Caki2 (cell line): ENCODE data around the gene ZNF575. TPM values are rescaled to one million over a fixed set of nuclear protein-coding genes. Genes with fewer than 3 reads are reported as not detected.
"Not testable (repeated sequence)": the region's sequence is repeated elsewhere in the genome, so short reads cannot be mapped to it uniquely, and the experiment has no call there.

Source experiments
- DNase-seq: peaks from one replicate; pipeline ENCODE4 v3.0.0-alpha.2; 2015; ENCODE audit warnings: low read depth
- in situ Hi-C: cut with HindIII; loops from 2 replicates; pipeline ENCODE4 v1.10.0; 2016; ENCODE audit warnings: low sequenced_read_pairs, low pct_unique_long_range_greater_than_20kb, mixed read lengths
- total RNA-seq: library from RNA; depleted of rRNA; stranded (reverse); fragments of >200 nt; shearing (Covaris generic); gene quantifications from 2 replicates; pipeline ENCODE4 v1.2.3, GENCODE V29; 2014; ENCODE audit warnings: low replicate concordance

The ZNF575 gene
- total RNA-seq, 1 experiment from 2014 or later: not detected

DNA sequence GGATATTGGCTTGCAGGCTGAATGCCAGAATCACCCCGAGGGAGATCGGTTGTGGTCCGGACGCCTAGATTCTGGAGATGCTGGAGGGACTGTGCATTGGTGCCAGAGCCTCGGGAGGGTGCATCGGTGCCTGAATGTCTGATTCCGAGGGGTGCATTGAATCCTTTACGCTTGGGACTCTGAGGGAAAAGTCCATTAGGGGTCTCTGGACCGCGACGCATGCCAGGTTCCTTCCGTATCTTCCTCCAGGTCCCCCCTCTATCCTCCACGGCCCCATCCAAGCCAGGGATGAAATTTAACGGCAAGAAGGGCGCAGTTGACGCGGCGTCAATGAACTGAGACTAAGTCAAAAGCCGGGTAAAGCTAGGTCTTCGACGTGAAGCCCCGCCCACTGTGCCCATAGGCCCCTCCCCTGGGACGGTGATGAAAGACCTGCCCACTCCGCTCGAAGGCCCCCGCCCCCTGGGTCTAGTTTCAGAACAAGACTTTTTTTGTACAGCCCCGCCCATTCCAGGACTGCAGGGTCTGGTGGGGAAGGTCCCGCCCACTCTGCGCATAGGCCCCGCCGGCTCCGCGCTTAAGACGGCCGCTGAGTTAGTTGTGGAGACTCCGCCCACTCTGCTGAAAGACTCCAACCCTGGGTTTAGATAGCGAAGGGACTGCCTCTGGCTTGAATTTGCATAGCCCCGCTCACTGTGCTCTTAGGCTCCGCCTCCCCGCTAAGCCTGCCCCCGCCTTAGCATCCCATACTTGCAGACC is 737 bp downstream of the ZNF575 start:
- DNase-seq: peak; percentile 100
- in situ Hi-C loops: loop anchor here (25.0 kb wide), 1 partner anchor 96 kb away; no protein-coding TSS in a partner anchor

DNA sequence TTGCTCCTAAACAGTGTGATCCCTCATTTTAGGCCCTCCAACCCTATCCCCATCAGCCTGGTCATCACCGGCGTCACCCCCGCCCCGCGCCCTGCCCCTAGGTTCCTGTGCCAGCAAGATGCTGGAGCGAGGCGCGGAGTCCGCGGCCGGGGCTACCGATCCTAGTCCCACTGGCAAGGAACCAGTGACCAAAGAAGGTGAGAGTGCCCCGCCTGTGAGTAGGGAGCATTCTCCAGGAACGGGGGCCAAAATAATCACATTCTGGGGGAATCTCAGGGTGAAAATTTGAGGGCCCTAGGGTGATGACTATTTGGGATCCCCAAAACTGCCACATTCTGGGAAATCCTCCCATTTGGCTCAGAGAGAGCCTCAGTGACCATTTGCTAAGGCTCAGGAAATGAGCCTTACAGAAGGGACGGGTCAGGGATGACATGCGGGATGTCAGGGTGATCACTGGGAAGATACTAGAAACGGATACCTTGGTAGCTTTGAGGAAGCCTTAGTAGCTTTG is 1.4 kb downstream of the ZNF575 start:
- DNase-seq: no peak
- in situ Hi-C loops: loop anchor here (25.0 kb wide), 1 partner anchor 97 kb away; no protein-coding TSS in a partner anchor

DNA sequence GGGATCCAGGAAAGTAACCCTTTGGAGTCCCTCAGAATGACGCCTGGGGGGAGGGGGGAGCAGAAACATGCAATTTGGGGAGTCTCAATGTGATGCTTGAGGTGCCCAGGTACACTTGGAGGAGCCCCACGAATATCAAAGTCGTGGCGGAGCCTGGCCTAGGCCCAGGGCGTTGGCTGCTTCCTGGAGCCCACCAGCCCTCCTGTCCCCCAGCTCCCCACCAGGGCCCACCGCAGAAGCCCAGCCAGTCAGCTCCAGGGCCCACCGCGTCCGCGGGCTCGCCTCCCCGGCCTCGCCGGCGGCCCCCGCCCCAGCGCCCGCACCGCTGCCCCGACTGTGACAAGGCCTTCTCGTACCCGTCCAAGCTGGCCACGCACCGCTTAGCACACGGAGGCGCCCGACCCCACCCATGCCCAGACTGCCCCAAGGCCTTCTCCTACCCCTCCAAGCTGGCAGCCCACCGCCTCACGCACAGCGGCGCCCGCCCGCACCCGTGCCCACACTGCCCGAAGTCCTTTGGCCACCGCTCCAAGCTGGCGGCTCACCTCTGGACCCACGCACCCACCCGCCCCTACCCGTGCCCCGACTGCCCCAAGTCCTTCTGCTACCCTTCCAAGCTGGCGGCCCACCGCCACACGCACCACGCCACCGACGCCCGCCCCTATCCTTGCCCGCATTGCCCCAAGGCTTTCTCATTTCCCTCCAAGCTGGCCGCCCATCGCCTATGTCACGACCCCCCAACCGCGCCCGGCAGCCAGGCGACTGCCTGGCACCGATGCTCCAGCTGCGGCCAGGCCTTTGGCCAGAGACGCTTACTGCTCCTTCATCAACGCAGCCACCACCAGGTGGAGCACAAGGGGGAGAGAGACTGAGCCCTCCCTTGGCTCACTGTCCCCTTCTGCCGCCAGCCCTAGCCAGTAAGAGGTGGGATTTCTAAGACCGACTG is 2.1 kb downstream of the ZNF575 start:
- no peak for DNase-seq
- in situ Hi-C loops: loop anchor here (25.0 kb wide), 1 partner anchor 98 kb away; no protein-coding TSS in a partner anchor

DNA sequence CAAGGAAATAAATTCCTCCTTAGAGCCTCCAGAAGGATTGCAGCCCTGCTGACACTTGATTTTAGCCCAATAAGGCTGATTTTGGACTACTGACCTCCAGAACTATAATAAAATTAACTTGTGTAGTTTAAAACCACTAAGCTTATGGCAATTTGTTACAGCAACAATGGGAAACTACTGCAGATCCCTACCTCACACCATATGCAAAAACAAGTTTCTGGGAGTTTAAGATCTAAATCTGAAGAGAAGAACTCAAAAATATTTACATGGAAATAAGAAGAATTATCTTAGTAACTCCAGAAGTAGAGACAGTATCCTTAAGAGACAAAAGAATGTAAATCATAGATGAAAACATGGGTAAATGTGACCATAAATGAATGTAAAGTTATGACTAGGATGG is 5.9 kb downstream of the ZNF575 start:
- in situ Hi-C loops: loop anchor here (25.0 kb wide), 1 partner anchor 102 kb away; no protein-coding TSS in a partner anchor
- DNase-seq: no peak

DNA sequence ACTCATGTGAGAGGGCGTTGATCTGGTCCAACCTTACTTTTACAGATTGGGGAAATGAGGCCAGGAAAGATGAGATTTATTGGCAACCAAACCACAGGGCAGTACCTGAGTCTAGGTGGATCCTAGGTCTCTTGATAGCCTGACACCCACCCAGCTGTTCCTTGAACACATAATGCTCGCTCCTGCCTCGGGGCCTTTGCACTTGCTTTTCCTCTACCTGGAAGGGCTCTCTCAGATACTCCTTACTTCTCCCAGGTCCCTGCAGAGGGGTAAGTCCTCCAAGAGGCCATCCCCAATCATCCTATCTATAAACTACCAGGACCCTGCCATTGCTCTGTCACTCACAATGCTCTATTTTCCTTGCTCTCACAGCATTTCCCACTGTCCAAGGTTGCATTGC is 7.4 kb downstream of the ZNF575 start:
- no peak for DNase-seq
- in situ Hi-C loops: loop anchor here (25.0 kb wide), 1 partner anchor 103 kb away; no protein-coding TSS in a partner anchor

- in situ Hi-C loops: loop anchor here (25.0 kb wide), 1 partner anchor 105 kb away; no protein-coding TSS in a partner anchor
- DNase-seq: no peak
Measured at GRCh38 chr19:43541920-43542650, 9.1 kb downstream of the ZNF575 start.

GRCh38 chr19:43544077-43544476 is 11.1 kb downstream of the ZNF575 start:
- no peak for DNase-seq
- in situ Hi-C loops: loop anchor here (25.0 kb wide), 1 partner anchor 107 kb away; no protein-coding TSS in a partner anchor

DNA sequence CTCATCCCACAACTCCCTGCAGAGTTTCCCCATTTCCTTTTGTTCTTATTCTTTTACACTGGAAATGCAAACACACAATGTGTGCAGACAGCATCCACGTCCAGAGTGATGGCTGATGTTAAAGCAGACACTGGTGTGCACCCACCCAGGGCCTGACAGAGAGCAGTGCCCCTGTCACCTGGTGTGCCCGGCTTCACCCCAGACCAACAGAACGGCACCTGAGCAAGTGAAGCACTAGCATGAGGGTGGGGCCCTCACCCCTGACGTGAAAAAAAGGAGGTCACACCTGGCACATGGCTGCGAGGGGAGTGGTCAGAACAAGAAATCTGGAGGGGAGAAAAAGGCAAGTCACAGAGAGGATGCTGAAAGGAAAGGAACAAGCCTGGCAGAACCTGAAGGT is 12.3 kb downstream of the ZNF575 start:
- in situ Hi-C loops: loop anchor here (25.0 kb wide), 1 partner anchor 108 kb away; no protein-coding TSS in a partner anchor
- DNase-seq: no peak

DNA sequence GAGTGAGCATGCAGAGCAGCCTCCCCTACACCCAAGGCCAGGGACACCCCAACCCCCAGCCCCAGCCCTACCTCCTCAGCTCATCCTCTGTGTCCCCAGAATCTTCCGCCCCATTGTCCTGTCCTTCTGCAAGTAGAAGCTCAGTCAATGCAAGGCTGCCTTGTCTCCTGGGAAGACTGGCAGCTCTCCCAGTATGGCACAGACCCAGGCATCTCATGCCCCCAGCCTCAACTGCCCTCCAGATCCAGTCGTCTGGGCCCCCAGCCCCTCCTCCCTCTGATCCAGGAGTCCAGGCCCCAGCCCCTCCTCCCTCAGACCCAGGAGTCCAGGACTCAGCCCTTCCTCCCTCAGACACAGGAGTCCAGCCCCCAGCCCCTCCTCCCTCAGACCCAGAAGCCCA is 13.0 kb downstream of the ZNF575 start:
- no peak for DNase-seq
- in situ Hi-C loops: loop anchor here (25.0 kb wide), 1 partner anchor 109 kb away; no protein-coding TSS in a partner anchor

DNA sequence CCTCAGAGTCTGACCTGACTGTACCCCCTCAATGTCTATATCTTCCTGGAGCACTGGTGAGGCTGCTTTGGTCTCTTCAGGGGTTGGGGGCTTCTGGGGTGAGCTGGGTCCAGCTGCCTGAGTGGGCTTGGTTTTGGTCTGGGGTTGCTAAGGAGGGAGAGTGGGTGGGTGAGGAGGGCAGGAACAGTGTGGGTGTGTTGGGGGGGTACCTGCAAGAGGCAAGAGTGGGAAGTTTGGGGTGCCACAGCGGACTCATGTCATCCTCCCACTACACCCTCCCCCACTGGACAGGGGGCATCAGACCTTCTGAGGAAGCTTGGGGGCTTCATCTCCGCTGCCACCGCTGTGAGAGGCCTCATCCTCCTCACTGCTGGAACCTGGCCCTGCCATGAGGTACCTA is 13.6 kb downstream of the ZNF575 start:
- no peak for DNase-seq
- in situ Hi-C loops: loop anchor here (25.0 kb wide), 1 partner anchor 109 kb away; no protein-coding TSS in a partner anchor

GRCh38 chr19:43547926-43548325 is 14.9 kb downstream of the ZNF575 start:
- in situ Hi-C loops: loop anchor here (25.0 kb wide), 1 partner anchor 111 kb away; no protein-coding TSS in a partner anchor
- not testable (repeated sequence) for DNase-seq

- DNase-seq: no peak
- in situ Hi-C loops: loop anchor here (25.0 kb wide), 1 partner anchor 111 kb away; no protein-coding TSS in a partner anchor
Measured at GRCh38 chr19:43548706-43549105, 15.7 kb downstream of the ZNF575 start.

DNA sequence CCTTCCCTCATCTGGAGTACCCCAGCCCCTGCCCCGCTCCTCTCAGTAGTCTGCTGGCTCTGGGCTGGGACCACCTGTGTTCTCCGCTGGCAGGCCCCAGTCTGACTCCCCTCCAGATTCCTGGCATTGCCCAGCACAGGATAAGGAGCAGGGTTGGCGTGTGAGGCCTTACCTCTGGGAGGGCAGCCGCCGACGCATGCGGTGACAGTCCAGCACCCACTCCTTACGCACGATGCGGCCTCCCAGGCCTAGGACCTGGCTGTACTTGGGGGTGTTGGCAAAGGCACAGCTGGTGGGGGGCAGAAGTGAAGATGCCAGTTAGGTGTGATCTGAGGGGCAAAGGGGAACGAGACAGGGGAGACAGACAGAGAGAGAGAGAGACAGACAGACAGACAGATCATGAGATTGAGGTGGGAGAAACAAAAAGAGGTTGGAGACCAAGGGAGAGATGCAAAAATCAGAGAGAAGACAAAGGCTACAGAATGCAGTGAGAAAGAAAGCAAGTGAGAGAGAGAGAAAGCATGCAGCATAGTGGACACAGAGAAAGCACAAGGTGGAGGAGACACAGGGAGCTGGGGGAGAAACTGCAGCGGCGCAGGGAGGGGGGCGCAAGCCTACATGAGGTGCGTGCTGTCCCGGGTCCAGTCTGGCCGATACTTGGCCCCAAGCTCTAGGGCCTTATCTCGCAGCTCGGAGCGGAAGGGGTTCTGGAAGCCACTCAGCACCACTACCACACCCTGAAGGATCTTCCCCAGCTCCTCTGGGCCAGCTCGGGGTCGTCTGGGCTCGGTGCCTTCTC is 18.6 kb downstream of the ZNF575 start:
- no peak for DNase-seq
- in situ Hi-C loops: no loop called here

GRCh38 chr19:43552198-43552450 is 19.1 kb downstream of the ZNF575 start:
- in situ Hi-C loops: no loop called here
- no peak for DNase-seq

GRCh38 chr19:43552616-43553015 is 19.6 kb downstream of the ZNF575 start:
- no peak for DNase-seq
- in situ Hi-C loops: no loop called here

- in situ Hi-C loops: no loop called here
- no peak for DNase-seq
Measured at GRCh38 chr19:43553656-43554055, 20.7 kb downstream of the ZNF575 start.

DNA sequence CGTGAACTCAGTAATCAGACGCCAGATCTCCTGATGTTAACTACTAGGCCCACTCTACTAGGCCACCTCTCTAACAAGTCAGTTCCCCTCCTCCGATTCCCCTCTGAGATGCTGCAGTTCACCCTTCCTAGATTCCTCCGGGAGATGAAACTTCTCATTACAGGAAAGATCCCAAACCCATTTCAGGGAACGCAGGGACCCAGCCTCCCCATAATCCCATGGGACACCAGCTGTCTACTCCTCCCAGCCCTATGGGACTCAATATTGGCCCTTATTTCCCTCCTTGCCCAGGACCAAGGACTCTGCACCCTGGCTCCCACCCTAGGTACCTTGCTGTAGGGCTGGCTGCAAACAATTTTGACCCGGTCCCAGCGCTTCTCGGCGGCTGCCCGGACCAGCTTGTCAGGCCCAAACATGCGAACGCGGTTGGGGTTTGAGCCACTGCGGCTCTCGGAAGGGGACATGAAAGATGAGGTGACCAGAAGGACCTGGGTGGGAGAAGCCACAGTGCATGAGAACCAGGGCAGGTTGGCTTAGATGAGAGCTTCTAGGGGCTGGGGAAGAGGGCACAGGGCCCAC is 21.4 kb downstream of the ZNF575 start:
- no peak for DNase-seq
- in situ Hi-C loops: no loop called here
